Lower leg skin (tissue), 4 donors: Measurements from ENCODE around the gene KIFAP3. TPM values are rescaled to one million over a fixed set of nuclear protein-coding genes. Genes with fewer than 3 reads are reported as not detected.

Experiments used
- DNase-seq, 2 donors: peaks; one replicate each; pipeline ENCODE4 v3.0.0-alpha.2; 2019; ENCODE audit warnings: low spot score in 2 of 2
- H3K4me3 ChIP-seq: fragments of 200-600 bp; sonication (generic); 2 replicates; pipeline ENCODE4 v1.5.1; 2017; ENCODE audit warnings: mild to moderate bottlenecking, low read depth; ENCODE audit not compliant: poor library complexity, severe bottlenecking
- CTCF ChIP-seq, 3 donors: fragments of 450-650 bp; IDR thresholded peaks; one replicate each; pipeline ENCODE4 v1.5.1; 2016; ENCODE audit warnings: antibody characterized with exemption in 3 of 3, mild to moderate bottlenecking in 3 of 3, moderate library complexity in 2 of 3
- POLR2A ChIP-seq, 2 donors: fragments of 450-650 bp; IDR thresholded peaks; one replicate each; pipeline ENCODE4 v1.6.1; 2016 to 2017; ENCODE audit warnings: antibody characterized with exemption in 2 of 2, mild to moderate bottlenecking in 1 of 2, moderate library complexity in 1 of 2
- WGBS, 2 donors: methylation state at CpG; one replicate each; pipeline ENCODE4 v1.1.5; 2018; 5-methylcytosine and 5-hydroxymethylcytosine counted together
- intact Hi-C: fragments of 100-400 bp; cut with DNase I; formaldehyde crosslinking; loops from one replicate; pipeline ENCODE4 v1.15.0; 2023; ENCODE audit warnings: low total_unique reads
- total RNA-seq, 4 donors: library from RNA; depleted of rRNA; stranded (reverse); fragments of >200 nt; gene quantifications; one replicate each; pipeline ENCODE4 v1.1.0, GENCODE V29; 2016

KIFAP3 gene
- total RNA-seq, 4 donors from 2014 or later, result 17.6 to 24.2 (median 21.9) TPM

DNA sequence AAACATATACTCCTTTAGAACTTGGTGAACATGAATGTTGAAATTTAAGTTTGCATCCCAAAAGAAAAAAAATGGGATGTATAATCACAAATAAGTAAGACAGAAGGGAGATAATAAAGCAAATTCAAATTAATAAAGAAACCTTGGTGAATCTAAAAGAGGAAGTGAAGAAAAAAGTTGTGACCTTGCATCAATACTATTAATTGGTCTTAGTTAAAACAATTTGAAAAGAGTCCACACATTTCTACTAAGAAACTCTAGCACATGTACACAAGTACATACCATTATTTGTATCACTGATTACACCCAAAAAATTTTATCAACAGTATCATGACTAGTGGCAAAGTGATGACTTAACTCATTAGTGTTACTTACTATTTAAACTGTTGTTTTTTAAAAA is 100.4 kb downstream of the KIFAP3 start:
- no peak overlapping the region for H3K4me3 ChIP-seq
- DNase-seq, result no peak
- intact Hi-C loops, result no loop called here
- TF ChIP-seq POLR2A (IDR thresholded peaks at IDR 0.05), result no peak
- TF ChIP-seq CTCF (IDR thresholded peaks at IDR 0.05), result no peak

GRCh38 chr1:169970114-169970513 is 104.4 kb downstream of the KIFAP3 start:
- WGBS, 2 donors, result 95 to 98% methylated on average over 2 of the region's 2 CpGs
- no peak for DNase-seq
- TF ChIP-seq CTCF (IDR thresholded peaks at IDR 0.05) (no peak), POLR2A (IDR thresholded peaks at IDR 0.05) (no peak)
- intact Hi-C loops, result no loop called here
- H3K4me3 ChIP-seq, result no peak overlapping the region

GRCh38 chr1:169968174-169968573 is 106.3 kb downstream of the KIFAP3 start:
- TF ChIP-seq POLR2A (IDR thresholded peaks at IDR 0.05), result no peak
- TF ChIP-seq CTCF (IDR thresholded peaks at IDR 0.05), result no peak
- DNase-seq, result no peak
- WGBS, 2 donors, result 71 to 72% methylated on average over 4 of the region's 4 CpGs
- H3K4me3 ChIP-seq, result no peak overlapping the region
- intact Hi-C loops, result no loop called here

DNA sequence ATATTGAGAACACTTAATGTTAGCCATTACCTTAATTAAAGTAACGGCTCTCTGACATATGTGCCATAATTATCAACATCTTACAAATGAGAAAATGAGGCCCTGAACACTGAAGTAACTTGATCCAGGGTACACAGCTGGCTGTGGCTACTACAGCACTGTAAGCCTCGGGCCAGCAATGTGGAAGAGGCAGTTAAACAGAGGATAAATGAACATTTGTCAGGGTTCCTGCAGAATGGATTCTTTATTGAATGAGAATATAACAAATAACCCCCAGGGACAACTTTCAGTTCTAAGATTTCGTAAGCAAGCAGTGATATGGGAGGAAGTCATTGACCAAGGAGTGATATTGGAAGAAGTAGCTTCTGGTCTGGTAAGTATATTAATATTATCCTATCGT is 110.3 kb downstream of the KIFAP3 start:
- intact Hi-C loops, result no loop called here
- WGBS, 2 donors, result 91 to 92% methylated on average over 4 of the region's 4 CpGs
- DNase-seq, result no peak
- H3K4me3 ChIP-seq, result no peak overlapping the region
- TF ChIP-seq POLR2A (IDR thresholded peaks at IDR 0.05) (no peak), CTCF (IDR thresholded peaks at IDR 0.05) (no peak)

DNA sequence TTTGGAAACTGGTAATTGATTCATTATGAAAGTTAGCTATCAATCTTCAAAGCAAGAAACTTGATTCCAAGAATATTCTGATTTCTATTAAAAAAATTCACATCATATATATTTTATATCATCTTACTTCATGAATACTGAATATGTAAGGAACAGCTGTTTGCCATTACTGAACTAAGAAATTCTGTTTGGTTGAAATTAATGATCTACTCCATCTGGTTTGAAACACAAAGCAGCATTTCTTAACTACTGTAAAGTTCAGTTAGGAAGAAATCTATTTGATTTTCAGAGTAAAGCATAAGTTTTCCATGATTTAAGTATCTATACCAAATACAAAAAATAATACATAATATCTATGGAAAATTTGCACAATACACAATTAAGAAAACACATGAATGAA is 114.8 kb downstream of the KIFAP3 start:
- intact Hi-C loops, result no loop called here

More for the DNA sequence above, 114.8 kb downstream of the KIFAP3 start:
- no peak for DNase-seq
- H3K4me3 ChIP-seq, result no peak overlapping the region
- TF ChIP-seq POLR2A (IDR thresholded peaks at IDR 0.05), result no peak
- TF ChIP-seq CTCF (IDR thresholded peaks at IDR 0.05), result no peak
